Activated T-cell treated with anti-CD3 and anti-CD28 coated beads for 4 hours (primary cell): Measurements from ENCODE around the gene RAB10.
"Not testable (repeated sequence)": the region's sequence is repeated elsewhere in the genome, so short reads cannot be mapped to it uniquely, and the experiment has no call there.

Source experiments
- DNase-seq: peaks from one replicate; pipeline ENCODE4 v3.0.0-alpha.2; 2020

Gene RAB10

DNA sequence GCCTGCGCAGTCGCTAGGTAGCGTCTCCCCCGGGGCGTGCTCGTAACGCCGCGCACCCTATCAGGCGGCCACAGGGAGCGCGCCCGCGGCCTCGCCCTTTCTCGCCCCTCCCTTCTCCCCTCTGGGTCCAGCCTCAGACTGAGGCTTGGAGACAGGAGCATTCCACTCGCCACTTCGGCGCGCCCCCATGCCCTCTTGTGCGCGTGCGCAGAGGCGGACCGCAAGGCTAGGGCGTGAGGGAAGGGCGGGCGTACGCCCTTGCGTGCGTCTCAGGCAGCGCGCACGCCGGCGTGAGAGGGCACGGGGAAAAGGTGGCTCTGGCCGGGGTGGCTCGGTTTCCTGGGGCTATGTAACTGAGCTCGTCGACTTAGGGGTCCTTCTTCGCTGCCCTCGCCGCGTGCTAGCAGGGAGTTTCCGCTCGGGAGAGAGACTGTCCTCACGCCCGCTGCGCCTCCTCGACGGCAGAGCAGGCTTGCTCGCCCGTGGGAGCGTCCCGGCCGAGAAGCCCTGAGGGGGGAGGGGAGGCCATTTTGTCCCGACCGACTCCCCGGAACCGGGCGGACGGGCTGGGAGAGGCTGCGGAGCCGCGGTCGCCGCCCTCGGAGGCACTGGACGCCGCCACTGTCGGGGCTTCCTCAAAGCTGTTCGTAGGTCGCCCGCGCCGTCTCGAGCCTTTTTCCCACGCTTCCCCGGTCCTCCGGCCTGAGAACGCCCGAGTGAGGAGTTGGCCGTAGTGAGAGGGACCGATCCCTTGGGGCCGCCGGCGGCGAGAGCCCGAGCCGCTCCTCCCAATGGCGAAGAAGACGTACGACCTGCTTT lies at the start of gene RAB10:
TSS of gene RAB10 (plus strand) at position 267 of the 819 bp plus-strand sequence. CDS start at position 792, 525 bp downstream.
- peak; percentile 98 for DNase-seq

DNA sequence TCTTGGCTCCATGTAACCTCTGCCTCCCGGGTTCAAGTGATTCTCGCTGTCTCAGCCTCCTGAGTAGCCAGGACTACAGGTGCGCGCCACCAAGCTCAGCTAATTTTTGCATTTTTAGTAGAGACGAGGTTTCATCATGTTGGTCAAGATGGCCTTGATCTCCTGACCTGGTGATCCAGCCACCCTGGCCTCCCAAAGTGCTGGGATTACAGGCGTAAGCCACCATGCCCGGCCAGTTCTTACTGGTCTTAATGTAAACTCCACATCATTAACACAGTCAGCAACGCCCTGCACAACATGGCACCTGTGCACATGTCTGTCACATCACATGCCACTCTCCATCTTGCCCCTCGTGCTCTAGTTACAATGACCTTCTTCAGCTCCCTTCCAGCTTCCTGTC lies 45.8 kb upstream of the RAB10 start:
- DNase-seq, result no peak

DNA sequence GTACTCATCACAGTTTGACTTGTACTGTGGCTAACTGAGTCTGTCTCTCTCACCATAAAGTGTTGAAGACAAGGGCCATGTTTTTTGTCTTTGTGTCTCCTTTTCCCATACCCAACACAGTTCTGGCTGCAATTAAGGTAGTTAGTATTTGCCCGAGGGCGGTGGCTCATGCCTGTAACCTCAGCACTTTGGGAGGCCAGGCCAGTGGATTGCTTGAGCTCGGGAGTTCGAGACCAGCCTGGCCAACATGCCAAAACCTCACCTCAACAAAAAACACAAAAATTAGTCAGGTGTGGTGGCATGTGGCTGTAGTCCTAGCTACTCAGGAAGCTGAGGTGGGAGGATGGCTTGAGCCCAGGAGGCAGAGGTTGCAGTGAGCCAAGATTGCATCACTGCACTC lies 44.7 kb upstream of the RAB10 start:
- no peak for DNase-seq

DNA sequence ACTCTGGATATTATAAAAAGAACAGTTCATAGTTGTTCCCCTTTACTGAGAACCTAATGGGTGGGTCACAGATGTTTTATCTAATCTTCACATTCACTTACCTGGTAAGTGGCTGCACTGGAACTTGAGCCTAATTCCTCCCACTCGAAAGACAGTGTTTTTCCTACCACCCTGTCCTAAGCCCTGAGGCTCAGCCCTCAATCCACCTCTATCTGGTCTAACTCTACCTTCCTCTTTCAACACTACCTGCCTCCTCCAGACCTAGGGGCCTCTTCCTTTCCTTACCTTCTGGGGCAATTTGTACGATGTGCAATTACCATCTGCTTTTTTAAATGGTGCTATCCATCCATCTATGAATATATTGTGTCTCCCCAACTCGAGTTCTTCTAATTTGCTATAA lies 41.9 kb upstream of the RAB10 start:
- DNase-seq, result no peak

DNA sequence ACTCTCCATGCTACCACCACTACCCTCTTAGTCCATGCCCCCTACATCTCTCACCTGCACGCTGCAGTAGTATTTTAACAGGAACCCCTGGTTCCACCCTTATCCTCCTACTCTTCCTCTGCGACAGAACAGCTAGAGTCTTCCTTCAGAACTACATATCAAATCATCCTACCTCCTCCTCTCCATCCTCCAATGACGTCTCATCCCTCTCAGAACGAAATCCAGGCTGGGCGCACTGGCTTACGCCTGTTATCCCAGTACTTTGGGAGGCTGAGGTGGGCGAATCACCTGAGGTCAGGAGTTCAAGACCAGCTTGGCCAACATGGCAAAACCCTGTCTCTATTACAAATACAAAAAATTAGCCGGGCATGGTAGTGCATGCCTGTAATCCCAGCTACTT lies 41.3 kb upstream of the RAB10 start:
- no peak for DNase-seq

DNA sequence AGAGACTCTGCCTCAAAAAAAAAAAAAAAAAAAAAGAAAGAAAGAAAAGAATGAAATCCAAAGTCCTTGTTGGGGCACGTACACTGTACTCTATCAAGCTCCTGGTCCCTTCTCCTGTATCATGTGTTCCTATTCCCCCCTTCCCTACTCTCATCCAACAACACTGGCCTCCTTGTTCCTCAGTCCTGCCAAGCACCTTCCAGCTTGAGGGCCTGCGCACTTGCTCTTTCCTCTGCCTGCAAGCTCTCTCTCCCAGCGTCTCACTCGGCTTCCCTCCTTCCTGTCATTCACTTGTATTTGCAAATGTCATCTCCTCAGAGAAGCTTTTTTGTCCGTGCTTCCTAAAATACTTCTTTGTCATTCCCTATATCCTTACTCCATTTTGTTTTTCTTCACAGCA lies 40.8 kb upstream of the RAB10 start:
- no peak for DNase-seq

DNA sequence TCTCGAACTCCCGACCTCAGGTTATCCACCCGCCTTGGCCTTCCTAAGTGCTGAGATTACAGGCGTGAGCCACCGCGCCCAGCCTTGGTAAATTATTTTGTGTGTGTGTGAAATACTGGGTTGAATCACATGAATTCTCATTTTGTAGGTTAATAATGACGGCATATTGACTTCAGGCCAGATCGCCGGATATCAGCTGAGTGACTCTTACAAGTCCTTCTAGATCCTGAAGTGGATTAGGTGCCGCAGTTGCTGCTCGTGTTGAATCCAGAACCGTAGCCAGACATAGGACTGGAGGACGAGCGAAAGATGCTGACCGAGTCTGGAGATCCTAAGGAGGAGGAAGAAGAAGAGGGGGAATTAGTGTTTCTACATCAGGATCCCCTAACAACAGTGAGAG lies 39.4 kb upstream of the RAB10 start:
- DNase-seq, result no peak

DNA sequence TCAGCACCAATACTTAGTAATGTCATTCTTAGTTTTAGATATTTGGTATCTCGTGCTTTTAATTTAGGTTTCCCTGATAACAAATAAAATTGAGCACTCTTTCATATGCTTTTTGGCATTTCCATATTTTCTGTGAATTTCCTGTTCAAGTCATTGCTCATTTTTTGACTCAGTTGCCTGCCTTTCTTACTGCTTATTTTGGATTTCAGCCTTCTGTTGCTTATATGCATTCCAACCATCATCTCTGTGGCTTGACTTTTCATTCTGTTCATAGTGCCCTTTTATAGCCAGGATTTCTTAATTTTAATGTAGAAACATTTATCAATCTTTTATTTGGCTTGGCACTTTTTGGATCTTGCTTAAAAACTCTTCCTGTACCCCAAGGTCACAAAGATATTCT lies 37.0 kb upstream of the RAB10 start:
- DNase-seq, result no peak

DNA sequence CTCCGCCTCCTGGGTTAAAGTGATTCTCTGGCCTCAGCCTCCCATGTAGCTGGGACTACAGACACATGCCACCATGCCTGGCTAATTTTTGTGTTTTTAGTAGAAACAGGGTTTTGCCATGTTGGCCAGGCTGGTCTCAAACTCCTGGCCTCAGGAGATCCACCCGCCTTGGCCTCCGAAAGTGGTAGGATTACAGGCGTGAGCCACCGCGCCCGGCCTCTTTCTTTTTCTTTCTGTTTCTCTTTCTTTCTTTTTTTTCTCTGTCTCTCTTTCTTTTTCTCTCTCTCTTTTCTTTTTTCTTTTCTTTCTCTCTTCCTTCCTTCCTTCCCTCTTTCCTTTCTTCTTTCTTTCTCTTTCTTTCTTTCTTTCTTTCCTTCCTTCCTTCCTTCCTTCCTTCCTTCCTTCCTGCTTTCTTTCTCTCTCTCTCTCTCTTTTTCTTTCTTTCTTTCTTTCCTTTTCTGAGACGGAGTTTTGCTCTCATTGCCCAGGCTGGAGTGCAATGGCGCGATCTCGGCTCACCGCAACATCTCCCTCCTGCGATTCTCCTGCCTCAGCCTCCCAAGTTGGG lies 35.0 kb upstream of the RAB10 start:
- not testable (repeated sequence) for DNase-seq

DNA sequence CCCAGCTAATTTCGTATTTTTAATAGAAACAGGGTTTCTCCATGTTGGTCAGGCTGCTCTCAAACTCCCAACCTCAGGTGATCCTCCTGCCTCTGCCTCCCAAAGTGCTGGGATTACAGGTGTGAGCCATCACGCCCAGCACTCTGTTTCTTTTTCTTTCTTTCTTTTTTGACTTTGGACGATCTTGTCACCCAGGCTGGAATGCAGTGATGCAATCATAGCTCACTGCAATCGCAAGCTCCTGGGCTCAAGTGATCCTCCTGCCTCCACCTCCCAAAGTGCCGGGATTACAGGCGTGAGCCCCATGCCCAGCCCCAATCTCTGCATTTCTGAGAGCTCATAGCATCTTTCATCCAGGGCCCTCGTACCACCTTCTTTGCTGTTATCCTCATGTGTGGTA lies 34.5 kb upstream of the RAB10 start:
- DNase-seq, result not testable (repeated sequence)

DNA sequence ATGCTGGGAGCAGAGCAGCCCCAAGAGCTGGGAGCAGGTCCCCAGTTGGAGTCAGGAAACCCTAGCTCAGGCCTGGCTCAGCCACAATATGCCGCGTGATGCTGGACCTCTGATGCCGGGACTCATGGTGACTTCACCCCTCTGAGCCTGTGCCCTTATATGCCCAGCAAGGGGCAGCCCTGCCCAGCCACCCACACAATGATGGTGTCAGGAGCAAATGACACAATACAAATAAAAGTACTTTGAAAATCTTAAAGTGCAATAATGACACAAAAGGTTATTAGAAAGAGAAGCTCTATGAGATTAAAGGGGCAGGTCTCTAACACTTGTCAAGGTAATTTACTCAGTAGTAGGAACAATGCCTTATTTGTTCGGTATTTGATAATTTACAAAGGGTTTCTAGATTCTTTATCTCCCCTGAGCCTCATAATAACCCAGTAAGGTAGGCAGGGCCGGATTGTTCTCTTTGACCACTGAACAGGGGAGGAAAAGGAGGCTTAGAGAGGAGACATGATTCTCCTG lies 33.3 kb upstream of the RAB10 start:
- DNase-seq, result no peak

DNA sequence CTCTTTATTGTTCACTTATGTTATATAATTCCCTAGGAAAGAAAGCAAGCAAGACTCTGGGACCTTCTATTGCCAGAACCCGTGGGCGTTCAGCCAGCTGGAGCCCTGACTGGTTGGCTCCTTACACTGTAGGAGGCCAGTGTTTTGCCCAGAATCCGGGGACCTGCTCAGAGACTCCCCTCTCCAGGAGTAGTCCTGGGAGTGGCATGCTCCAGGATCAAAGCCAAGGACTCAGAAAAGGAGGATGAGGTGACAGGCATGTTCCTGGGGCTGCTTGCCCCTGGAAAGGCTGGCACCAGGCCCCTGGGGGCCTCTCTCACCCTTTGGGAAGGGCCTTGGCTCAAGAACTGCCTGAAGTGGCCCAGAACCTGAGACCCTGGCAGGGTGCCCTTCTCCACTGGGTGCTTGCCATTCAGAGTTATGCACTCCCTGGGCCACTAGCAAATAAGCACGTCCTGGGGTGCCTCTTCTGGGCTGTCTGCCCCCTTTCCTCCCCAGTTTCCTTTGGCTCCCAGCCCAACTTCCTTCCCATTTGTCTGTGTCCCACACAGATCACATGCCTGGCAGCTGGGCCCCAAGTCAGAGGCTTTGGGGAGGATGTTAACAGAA lies 32.0 kb upstream of the RAB10 start:
- DNase-seq, result no peak

DNA sequence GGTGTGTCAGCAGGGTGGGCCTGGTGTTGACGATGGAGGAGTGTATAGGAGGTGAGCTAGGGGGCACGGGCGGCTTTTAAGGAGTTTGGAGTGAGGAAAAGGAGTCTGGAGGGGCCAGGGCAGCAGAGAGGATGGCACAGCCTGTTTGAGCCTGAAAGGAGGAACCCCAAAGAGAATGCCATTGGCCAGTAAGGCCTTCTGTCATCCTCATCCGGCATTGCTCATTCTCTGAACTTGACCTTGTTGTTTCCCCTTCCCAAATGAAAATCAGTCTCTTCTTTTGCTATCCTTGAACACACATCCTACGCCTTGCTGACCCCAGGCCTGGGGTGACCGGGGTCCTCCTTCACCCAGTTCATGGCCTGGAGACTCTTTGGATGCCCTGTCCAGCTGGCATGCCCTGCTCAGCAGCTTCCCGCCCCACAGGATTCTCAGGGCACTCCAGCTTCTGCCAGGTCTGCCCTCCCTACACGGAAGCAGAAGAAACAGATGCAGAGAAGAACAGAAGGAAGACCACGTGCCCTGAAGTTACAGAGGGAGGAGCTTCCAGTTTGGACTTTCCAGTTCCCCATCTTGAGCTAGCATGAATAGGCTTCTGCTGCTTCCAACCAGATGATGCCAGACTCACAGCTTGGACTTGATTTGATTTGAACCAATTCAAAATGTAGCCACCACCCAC lies 31.1 kb upstream of the RAB10 start:
- DNase-seq, result no peak

DNA sequence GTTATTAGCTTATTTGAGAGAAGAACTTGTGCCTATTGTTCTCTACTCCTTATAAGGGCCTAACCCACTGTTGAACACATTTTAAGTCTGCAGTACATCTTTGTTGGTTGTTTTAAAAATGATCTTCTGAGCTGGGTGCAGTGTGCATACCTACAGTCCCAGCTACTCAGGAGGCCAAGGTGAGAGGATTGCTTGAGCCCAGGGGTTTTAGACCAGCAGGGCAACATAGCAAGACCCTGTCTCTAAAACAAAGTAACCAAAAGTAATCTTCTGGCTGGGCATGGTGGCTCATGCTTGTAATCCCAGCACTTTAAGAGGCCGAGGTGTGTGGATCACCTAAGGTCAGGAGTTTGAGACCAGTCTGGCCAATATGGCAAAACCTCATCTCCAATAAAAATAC lies 25.8 kb upstream of the RAB10 start:
- DNase-seq, result no peak

DNA sequence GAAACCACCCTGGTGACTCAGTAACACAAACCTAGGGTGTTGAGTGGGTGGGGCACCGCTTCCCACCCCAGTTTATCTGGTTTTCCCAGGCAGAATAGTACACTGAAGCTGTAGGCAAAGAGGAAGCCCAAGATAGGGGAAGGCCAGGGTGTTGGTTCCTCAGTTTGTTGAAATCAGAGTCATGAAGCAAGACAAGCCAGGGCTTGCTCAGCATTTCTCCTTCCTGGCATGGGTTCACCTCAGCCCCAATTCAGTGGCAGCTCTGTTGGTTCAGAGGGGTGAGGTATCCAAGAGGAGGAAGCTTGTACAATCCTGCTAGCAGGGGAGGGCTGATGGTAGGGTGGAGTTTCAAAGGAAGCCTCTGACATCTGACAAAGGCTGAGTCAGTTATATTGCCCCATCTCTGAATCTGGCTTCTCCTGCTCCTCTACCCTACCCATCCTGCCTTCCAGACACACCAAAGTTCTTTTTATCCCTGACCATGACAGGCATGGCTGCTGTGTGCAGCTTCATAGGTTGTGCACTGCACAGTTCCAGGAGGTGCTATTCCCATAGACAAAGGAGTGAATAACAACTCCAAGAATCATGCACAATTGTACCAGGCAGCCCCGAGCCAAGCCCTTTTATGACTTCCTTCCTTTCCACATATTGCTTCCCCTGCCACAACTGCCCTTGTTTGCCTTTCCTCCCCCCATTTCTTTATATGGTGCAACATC lies 24.9 kb upstream of the RAB10 start:
- DNase-seq, result no peak

DNA sequence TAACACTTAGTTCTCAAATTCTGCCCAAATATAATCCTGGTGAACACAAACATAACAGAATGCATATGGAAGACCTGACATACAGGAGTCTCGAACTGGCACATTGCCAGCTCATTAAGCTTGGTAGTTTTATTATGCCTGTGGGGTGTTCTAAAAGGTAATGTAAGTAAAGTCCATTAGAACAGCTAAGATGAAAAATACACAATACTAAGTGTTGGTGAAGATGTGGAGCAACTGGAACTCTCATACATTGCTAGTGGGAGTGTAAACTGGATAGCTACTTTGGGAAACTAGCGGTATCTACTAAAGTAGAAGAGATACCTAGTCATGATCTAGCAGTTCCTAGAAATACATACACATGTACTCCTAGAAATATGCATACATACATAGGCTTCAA lies 24.3 kb upstream of the RAB10 start:
- no peak for DNase-seq

DNA sequence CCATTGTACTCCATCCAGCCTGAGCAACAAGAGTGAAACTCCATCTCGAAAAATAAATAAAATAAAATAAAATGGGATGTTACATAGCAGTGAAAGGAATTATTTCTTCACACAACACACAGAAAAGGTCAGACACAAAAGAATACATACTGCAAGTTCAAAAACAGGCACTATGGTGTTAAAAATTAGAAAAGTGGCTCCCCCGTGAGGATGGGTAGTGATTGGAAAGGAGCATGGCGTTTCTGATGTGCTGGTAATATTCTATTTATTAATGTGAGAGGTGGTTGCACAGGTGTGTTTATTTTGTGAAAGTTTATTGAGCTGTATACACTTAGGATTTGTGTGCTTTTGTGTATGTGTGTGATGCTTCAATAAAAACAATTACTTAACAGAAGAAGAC lies 22.9 kb upstream of the RAB10 start:
- no peak for DNase-seq

DNA sequence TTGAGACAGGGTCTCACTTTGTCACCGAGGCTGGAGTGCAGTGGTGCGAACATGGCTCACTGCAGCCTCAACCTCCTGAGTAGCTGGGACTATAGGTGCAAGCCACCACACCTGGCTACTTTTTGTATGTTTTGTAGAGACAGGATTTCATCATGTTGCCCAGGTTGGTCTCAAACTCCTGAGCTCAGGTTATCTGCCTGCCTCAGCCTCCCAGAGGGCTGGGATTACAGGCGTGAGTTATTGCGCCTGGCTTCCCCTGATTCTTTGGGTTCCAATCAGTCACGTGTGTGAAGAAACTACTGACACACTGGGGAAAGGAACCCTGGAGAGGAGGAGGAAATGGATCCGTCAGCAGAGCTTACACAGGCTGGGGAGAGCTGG lies 22.3 kb upstream of the RAB10 start:
- DNase-seq, result no peak

DNA sequence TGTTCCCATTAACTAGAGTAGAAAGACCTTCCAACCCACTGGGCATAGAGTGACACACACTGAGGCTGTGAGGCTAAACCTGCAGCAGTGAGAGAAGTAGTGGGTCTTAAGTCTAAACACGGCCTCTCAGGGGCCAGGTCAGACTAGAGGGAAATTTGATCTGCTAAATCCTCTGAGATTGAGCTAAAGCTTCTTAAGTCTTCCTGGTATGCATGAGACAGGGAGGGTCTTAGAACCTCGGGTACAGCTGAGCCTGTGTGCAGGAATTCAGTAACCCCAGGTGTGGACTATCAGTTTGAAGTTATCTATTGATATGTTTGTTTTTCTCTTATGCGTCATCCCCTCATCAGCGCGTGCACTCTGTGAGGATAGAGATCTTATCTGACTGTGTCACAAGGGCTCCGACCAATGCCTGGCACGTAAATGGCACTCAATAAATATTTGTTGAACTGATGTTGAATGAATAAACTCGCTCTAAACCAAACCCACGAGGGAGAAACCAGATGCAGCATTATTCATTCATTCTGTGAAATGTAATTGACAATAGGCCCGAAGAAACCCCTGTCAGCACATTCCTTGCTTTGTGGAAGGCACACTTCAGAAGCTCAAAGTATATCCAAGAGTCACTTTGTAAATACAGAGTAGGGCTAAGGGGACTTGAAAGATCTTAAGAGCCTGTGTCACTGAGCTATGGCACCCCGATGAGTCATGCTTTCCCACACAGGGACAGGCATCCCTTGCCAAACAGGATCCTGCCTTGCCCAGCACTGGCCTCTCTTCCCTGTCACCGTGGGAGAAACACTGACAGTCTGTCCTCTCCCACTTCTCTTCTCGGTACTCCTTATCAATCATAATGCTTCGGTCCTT lies 21.7 kb upstream of the RAB10 start:
- no peak for DNase-seq

DNA sequence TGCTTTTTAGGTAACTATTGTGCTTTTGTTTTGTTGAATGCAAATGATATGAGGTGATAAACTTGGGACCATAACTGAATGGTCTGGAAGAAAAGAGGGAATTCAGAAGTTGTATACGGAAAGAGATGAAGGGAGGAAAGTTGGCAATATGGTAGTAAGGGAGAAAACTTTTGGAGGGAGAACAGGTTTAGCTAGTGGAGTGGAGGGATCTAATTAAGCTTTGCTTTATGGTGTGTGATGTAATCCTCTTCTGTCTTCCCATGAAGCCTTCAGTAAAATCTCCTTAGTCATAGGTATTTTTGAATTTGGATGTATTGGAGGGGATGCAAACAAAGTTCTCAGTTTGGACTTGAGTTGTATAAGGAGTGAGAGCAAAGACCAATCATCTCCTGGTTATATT lies 20.2 kb upstream of the RAB10 start:
- no peak for DNase-seq

DNA sequence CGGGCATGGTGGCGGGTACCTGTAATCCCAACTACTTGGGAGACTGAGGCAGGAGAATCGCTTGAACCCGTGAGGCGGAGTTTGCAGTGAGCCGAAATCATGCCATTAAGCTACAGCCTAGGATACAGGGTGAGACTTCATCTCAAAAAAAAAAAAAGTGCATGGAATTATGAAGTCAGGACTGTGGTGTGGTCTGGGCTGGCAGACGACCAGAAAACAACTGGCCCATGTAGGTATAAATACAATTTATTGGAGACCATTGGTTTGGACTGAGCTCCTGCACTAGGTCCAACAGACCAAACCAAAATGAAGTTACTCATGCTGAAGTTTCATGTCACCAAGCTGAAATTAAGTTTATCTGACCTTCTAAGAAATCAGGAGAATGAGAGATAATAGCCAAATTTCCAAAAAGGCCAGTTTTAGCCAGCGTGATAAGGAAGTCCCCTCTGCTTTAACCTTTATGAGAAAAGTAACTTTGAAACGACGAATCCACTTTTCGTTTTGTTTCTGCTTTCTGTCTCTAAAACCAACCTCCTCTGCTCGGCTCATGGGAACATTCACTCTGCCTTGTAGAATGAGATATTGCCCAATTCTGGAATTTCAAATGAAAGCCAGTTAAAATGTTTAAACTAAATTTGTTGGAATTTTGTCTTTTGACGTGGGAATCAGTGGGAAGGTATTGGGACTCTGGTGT lies 17.7 kb upstream of the RAB10 start:
- no peak for DNase-seq
